GM21717 (cell line): ENCODE results near the gene PRDM5.
"Not testable (repeated sequence)": the region's sequence is repeated elsewhere in the genome, so short reads cannot be mapped to it uniquely, and the experiment has no call there.

ENCODE experiments used
- ATAC-seq: cut with Tn5 transposase; IDR thresholded peaks from one replicate; pipeline ENCODE4 v1.9.1; 2021; ENCODE audit warnings: mild to moderate bottlenecking, moderate library complexity; ENCODE audit not compliant: unreplicated experiment

Gene PRDM5

DNA sequence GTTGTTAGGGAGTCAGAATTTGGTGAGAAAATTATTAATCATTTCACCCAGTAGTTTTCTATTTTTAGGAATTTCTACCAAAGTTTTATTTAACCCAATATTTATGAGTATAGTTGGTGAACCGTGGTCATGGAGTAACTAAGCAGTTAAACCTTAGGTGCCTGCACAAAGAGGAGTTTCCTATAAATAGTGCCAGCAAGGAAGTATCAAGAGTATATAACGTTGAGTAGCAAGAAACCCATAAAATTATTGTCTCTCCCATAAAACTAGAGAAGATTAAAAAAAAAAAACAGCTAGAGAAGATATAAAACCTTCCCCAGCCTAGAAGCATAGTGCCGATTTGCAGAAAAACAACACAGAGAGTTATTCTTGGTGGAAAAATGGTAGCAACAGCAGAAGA, 158.9 kb downstream of the PRDM5 start:
- no peak for ATAC-seq

DNA sequence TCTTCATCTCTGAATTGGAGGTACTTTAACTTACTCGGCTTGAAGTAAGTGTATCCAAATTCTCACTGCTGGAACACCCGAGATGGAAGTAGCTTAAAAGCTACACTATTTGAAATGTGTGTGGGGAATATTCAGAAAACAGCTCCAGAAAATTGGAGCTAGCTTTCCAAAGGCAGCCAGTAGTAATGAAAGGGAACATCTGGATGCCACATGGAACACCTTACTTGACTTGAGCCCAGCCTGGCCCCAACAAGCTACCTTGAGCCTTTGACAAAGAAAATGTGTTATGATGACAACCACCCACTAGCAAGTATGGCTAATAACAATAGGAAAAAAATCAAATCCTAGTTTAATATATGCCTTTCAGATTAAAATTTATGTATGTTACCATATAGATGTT, 161.5 kb downstream of the PRDM5 start:
- ATAC-seq: no peak

DNA sequence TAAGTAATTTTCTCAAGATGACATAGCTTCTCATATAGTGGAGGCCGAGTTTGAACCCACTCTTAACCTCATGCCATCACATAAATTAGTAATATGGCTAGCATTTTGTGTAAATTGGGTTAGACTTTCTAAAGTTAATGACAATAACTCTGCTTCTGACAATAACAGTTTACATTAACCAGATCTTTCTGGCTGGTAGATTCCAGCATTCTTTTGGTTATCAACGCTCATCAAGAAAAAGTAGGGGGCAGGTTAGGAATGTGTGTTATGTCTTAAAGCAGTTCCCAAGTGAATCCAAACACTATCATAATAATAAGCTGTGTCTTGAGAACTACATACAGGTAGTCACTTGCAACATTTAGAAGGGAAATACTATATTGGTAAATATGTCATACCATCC, 162.5 kb downstream of the PRDM5 start:
- no peak for ATAC-seq

DNA sequence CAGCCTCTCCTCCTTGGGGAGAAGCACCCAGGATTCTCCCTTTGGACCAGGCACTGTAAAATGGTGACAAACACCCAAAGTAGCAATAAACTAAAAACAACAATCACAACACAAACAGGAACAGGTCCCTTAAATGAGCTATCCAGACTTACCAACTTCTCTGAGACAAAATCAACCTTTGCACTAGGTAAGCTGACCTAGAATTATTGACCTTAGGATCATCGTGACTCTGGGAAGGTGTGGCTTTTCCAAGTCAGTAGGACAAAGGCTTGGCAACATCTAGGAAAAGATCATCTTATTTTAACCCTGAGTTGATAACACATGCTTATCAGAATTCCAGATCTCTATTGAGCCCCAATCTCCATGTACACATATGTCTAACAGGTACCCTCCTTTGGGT, 166.7 kb downstream of the PRDM5 start:
- no peak for ATAC-seq

DNA sequence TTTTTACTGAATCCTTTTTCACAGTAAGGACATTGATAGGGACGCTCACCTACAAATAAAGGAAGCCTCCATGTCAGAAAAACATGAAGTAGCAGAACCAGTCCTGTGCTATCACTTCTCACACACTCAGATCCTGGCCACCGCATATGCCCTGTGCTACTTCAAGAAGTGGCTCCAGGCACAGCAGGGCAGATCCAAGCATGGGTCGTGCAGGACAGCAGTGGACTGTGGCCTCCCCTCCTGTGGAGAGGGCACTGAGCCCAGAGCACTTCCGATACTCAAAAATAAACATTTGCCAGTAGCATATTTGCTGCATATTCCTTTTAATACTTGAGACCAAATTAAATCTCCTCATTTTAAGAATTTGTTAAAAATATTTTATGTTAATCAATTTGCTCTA, 167.9 kb downstream of the PRDM5 start:
- no peak for ATAC-seq

GRCh38 chr4:120753854-120754253, 168.7 kb downstream of the PRDM5 start:
- no peak for ATAC-seq

DNA sequence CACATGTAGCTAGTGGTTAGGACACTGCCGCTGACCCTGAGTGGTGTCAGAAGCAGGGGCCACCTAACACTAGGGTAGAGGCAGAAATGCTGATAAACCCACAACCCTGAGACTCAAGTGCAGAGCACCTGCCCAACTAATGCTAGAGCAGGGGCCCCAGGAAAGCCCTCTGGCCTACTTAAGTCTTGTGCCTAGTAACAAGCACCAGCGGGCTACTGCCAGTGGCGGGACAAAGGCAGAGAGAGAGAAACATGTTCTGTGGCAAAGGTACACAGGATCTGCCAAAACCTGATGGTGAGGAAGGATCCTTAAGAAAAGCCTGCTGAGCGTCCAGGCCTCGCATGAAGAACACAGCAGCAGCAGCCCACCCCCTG, 172.4 kb downstream of the PRDM5 start:
- no peak for ATAC-seq

- ATAC-seq: peak; percentile 97
Measured at GRCh38 chr4:120749445-120750151, 172.9 kb downstream of the PRDM5 start.

DNA sequence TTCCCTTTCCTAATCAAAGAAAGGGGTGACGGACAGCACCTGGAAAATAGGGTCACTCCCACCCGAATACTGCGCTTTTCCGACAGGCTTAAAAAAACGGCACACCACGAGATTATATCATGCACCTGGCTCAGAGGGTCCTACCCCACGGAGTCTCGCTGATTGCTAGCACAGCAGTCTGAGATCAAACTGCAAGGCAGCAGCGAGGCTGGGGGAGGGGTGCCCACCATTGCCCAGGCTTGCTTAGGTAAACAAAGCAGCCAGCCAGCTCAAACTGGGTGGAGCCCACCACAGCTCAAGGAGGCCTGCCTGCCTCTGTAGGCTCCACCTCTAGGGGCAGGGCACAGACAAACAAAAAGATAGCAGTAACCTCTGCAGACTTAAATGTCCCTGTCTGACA, 180.9 kb downstream of the PRDM5 start:
- not testable (repeated sequence) for ATAC-seq

GRCh38 chr4:120736312-120736711, 186.2 kb downstream of the PRDM5 start:
- no peak for ATAC-seq

DNA sequence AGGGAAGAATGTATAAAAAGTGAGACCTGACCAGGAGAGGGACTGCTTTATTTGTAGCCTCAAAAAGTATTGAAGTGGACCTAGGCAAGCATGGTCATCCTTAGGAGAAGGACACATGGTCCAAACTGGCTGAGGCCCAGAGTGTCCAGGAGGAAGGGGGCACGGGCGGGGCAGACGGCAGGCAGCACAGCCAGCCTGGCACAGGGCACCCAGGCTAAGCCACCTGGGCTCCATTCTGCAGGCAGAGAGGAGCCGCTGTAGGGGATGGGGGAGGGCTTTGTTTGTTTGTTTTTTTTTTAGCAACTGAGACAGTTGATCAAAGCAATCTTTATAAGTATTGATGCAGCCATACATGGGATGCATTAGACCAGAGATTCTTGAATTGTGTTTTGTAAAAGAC, 188.6 kb downstream of the PRDM5 start:
- no peak for ATAC-seq

- no peak for ATAC-seq
Measured at GRCh38 chr4:120733054-120733453, 189.5 kb downstream of the PRDM5 start.

- ATAC-seq: no peak
Measured at GRCh38 chr4:120731561-120731960, 191.0 kb downstream of the PRDM5 start.

- ATAC-seq: no peak
Measured at GRCh38 chr4:120730777-120731320, 191.7 kb downstream of the PRDM5 start.

GRCh38 chr4:120728892-120729675, 193.4 kb downstream of the PRDM5 start:
- no peak for ATAC-seq

DNA sequence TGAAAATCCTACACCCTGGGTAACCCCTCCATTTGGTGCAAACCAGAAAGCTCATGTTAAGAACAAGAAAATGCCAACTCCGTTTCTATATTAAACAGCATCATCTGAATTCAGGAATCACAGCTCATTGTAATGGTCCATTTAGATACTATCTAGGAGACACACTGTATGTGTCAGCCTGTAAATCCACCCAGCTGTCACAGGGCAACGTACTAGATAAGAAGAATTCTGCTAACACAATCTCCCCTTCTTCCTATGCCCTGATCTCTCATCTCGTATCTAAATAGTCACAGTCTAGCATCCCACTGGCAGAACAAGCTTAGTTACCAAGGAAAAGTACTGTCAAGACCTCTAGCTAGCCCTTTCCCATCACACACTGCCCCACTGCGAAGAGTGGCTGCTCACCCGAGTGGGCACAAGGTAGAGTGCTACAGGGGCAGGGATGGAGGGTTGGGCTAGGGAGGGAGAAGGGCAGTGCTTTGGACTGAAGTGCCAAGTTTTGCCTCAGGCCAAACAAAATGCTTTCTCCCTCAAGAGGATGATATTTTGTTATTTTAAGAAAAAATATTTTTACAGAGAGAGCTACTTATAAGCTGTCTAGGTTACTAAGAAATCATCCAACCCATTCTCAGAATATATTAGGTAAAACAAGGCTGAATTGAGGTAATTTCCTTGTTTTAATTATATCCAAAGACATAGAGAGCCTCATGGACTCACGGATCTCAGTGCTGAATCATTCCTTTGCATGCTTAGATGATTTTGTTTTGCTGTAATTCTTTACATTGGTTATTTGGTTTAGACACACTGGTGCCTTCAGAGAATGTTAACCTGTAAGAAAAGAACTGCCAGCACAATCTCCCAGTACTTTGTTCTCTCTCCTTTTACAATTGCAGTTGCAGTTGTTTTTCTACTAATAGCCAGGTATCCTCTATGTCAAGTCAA, 196.6 kb downstream of the PRDM5 start:
- ATAC-seq: no peak

DNA sequence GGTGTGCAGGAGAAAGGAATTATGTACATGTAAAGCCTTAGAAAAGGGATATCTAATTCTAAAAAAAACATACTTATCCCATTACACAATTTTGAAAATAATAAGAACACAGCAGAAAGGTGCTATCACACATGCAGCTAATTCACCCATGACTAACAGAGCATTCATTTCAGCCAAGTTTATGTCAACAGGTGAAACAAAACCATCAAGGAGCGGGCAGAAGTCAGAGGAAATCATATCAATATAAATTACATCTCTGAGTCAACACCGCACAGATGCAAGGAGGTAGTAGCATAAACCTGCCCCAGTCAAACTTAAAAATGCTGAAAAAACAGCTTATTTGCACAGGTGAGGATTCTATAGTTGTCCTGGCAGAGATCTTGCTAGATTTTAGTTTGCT, 197.9 kb downstream of the PRDM5 start:
- no peak for ATAC-seq

GRCh38 chr4:120723986-120724385, 198.5 kb downstream of the PRDM5 start:
- ATAC-seq: no peak

DNA sequence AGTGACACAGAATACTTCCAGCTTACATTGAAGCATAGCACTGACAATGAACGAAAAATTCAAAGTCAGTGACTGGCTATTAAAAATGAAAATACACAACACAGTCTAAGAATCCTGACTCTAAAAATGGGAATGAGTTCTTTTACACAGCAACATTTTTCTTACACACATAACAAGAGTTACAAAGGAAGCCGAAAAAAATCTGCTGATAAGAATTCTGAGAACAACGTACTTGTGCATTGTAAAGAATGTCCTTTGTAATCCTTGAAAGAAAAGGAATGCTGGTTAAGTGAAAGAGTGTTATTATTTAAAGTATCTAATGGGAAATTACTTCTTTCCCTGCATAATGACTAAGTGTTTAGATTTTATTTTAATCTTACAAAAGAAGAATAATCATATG, 199.4 kb downstream of the PRDM5 start:
- no peak for ATAC-seq

DNA sequence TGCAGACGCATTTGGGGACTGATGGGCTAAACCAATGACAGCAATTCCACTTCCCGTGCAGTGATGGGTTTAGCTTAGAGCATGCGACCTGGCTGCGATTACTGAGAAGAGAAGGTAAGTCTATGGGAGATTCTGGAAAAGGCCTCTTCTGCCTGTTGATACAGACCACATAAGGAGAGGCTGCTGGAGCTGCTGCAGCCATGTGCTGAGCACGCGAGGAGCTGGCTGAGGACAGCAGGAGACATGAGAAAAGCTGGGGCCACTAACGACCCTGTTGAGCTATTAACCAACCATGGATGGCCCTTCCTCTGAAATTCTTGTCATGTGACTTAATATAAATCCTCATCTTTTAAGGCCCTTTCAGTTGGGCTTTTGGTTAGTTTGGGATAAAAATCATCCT, 199.9 kb downstream of the PRDM5 start:
- ATAC-seq: no peak

DNA sequence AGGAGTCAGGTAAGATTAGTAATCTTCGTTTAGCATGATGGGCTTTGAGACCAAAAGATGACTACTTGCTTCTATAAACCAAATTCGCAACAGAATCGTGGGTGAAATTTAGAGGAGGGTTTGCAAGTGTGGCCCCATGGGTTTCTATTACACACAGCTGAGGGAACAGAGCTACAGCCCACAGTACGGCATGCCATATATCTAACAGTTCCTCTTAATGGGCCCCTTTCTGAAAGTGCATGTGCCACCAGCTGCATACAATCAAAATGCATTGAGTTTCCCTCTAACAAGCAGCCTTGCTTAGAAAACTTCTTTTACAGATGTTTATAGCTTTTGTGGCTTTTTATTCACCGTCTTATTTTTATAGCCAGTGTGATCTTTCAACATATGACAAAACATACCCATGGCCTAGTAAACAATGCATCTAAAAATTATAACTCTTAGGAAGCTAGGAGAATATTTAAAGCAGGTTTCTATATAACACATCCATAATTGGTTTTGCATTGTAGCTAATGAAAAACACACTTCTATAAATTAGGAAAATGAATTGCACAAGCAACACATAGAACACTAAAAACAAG, 202.1 kb downstream of the PRDM5 start:
- ATAC-seq: no peak
